Aorta (tissue), 5 donors: ENCODE measurements around the gene LARP4B. TPM values are rescaled to one million over a fixed set of nuclear protein-coding genes. Genes with fewer than 3 reads are reported as not detected.
A peak's percentile ranks its signal among the peaks of the same experiment; 100 is the strongest.

Experiments
- ATAC-seq: fragments of 200-7000 bp; cut with Tn5 transposase; one replicate; pipeline ENCODE4 v1.9.1; 2022; ENCODE audit warnings: moderate library complexity; ENCODE audit not compliant: low FRiP score
- DNase-seq, 2 donors: peaks; one replicate each; pipeline ENCODE4 v3.0.0-alpha.2; 2020
- H3K27ac ChIP-seq, 2 donors: one replicate each; pipeline ENCODE4 v1.5.1; 2013; ENCODE audit warnings: low read length in 2 of 2, mild to moderate bottlenecking in 2 of 2, moderate library complexity in 2 of 2, control low read depth in 1 of 2, inconsistent platforms in 1 of 2, low read depth in 1 of 2
- H3K27me3 ChIP-seq, 2 donors: one replicate each; pipeline ENCODE4 v1.6.1; 2013; ENCODE audit warnings: control low read depth in 1 of 2, low read length in 1 of 2, mild to moderate bottlenecking in 1 of 2, moderate library complexity in 1 of 2; ENCODE audit not compliant: insufficient read depth in 2 of 2, control insufficient read depth in 1 of 2
- H3K36me3 ChIP-seq, 2 donors: one replicate each; pipeline ENCODE4 v1.6.1; 2013; ENCODE audit warnings: control low read depth in 1 of 2, low read length in 1 of 2, mild to moderate bottlenecking in 1 of 2; ENCODE audit not compliant: insufficient read depth in 2 of 2, control insufficient read depth in 1 of 2
- H3K4me1 ChIP-seq, 2 donors: one replicate each; pipeline ENCODE4 v1.6.1; 2013; ENCODE audit warnings: low read length in 2 of 2, control low read depth in 1 of 2, mild to moderate bottlenecking in 1 of 2, moderate library complexity in 1 of 2; ENCODE audit not compliant: insufficient read depth in 2 of 2, control insufficient read depth in 1 of 2
- H3K4me3 ChIP-seq, 2 donors: one replicate each; pipeline ENCODE4 v1.5.1; 2013; ENCODE audit warnings: low read length in 2 of 2, control low read depth in 1 of 2, mild to moderate bottlenecking in 1 of 2
- H3K9me3 ChIP-seq: one replicate; pipeline ENCODE4 v1.6.1; 2013; ENCODE audit warnings: mild to moderate bottlenecking, low read length; ENCODE audit not compliant: control insufficient read depth
- WGBS, 2 donors: extraction: QIAGEN DNeasy Blood & Tissue Kit; methylation state at CpG; one replicate each; pipeline ENCODE4 v1.1.7; 2013; 5-methylcytosine and 5-hydroxymethylcytosine counted together
- intact Hi-C, 2 donors: fragments of 100-400 bp; cut with DNase I; formaldehyde crosslinking; loops; one replicate each; pipeline versions ENCODE4 v1.14.2 to v1.15.0; 2022
- polyA plus RNA-seq, 2 donors: library from polyadenylated mRNA; stranded (reverse); fragments of 200-250 nt; gene quantifications; one replicate each; pipeline ENCODE4 v1.2.3, GENCODE V29; 2013
- total RNA-seq, 2 donors: library from RNA; stranded (reverse); fragmentation: NEBNext Ultra II Directional; extraction: Animal tissue kit (Norgen Biotek cat#: 25700); gene quantifications; one replicate each; pipeline ENCODE4 v1.2.1, GENCODE V29; 2021
- donor health status: healthy with polysubstance abuse.
- donor health status: Bipolar disorder and iron deficiency.
- donor health status: DM: no; HTN: no; CAD: no.
- donor health status: DM: no; HTN: no; CAD: no.
- donor health status: DM: yes; HTN: yes; CAD: no.

Gene LARP4B
- total and polyA plus RNA-seq, 4 donors = 8.1 to 82.4 (median 42.8) TPM

DNA sequence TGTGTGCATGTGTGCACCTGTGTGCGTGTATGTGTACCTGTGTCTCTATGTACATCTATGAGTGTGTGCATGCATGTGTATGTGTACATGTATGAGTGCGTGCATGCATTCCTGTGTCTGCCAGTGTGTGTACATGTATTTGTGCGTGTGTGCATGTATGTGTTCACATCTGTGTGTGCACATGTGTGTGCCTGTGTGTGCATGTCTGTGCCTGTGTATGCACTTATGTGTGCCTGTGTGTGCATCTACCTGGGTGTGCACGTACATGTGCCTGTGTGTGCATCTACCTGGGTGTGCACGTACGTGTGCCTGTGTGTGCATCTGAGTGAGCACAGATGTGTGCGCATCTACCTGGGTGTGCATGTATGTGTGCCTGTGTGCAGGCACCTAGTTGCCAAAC, 139.9 kb downstream of the LARP4B start:
- no peak overlapping the region for H3K27ac ChIP-seq
- no peak for DNase-seq
- H3K4me3 ChIP-seq = no peak overlapping the region
- H3K36me3 ChIP-seq = no peaks in the 10 kb centered on the region
- H3K27me3 ChIP-seq = no peaks in the 10 kb centered on the region
- intact Hi-C loops = no loop called here
- H3K4me1 ChIP-seq = no peaks in the 10 kb centered on the region
- 95 to 96% methylated on average over 7 of the region's 7 CpGs for WGBS, 2 donors
- no peak for ATAC-seq
- H3K9me3 ChIP-seq = no peaks in the 10 kb centered on the region

GRCh38 chr10:790821-791551, 140.5 kb downstream of the LARP4B start:
- no peaks in the 10 kb centered on the region for H3K27me3 ChIP-seq
- intact Hi-C loops = no loop called here
- no peak overlapping the region for H3K4me3 ChIP-seq
- no peaks in the 10 kb centered on the region for H3K4me1 ChIP-seq
- no peak overlapping the region for H3K27ac ChIP-seq
- peak in 1 of 2 donors; percentile 70 for DNase-seq
- WGBS, 2 donors = 88 to 91% methylated on average over 25 of the region's 25 CpGs
- no peaks in the 10 kb centered on the region for H3K9me3 ChIP-seq
- no peaks in the 10 kb centered on the region for H3K36me3 ChIP-seq
- no peak for ATAC-seq

DNA sequence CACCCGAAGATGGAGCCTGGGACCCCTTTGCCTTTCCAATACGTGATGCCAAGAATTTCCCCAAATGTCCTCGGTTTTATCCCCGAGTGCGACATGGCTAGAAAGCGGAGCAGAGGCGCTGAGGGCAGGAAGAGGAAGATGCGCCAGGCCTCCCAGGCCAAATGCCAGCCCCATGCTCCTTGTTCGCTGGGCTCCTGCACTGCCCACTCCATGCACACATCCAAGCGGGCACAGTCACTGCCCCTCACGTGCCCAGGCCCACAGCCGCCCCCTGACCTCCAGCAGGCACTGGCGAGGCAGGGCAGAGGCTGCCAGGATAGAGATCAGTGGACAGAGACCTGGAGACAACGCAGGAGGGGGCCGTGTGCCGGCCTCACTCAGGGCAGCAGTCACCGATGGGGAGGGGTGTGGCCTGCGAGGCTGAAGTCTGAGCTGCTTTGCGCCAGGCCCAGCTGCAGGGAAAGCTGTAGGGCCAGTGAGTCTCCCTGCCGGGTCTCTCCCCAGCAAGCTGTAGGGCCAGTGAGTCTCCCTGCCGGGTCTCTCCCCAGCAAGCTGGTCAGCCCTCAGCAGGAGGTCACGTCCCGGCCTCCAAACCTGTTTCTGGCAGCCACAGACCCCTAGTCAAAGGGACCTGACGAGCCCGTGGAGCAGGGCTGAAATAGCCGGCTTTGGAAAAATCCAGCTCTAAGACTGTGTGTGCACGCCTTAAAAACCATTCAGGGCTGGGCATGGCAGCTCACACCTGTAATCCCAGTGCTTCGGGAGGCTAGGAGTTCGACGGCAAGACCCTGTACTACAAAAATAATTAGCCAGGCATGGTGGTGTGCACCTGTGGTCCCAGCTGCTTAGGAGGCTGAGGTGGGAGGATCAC, 141.4 kb downstream of the LARP4B start:
- ATAC-seq = no peak
- Histone ChIP-seq H3K4me3 (no peak overlapping the region), H3K4me1 (no peaks in the 10 kb centered on the region), H3K27me3 (no peaks in the 10 kb centered on the region), H3K9me3 (no peaks in the 10 kb centered on the region), H3K36me3 (no peaks in the 10 kb centered on the region), H3K27ac (no peak overlapping the region)
- intact Hi-C loops = loop anchor here (5.0 to 10.0 kb wide), 5 partner anchors 98 to 278 kb away; no protein-coding TSS in a partner anchor
- WGBS, 2 donors = 68 to 71% methylated on average over 30 of the region's 30 CpGs
- peak; percentile 46 to 59 for DNase-seq

- 21 to 30% methylated on average over 49 to 50 of the region's 50 CpGs for WGBS, 2 donors
- Histone ChIP-seq H3K27me3 (no peaks in the 10 kb centered on the region), H3K36me3 (no peaks in the 10 kb centered on the region), H3K4me3 (peak overlapping the region in 1 of 2 donors; percentile 22), H3K4me1 (no peaks in the 10 kb centered on the region), H3K9me3 (no peaks in the 10 kb centered on the region), H3K27ac (no peak overlapping the region)
- peak; percentile 68 for ATAC-seq
- intact Hi-C loops = loop anchor here (5.0 to 10.0 kb wide), 5 partner anchors 97 to 277 kb away; no protein-coding TSS in a partner anchor
- DNase-seq = peak; percentile 73 to 75
Observed at GRCh38 chr10:788796-789748, 142.4 kb downstream of the LARP4B start.

- ATAC-seq (no peak), DNase-seq (peak in 1 of 2 donors; percentile 73)
- intact Hi-C loops = loop anchor here (5.0 to 10.0 kb wide), 5 partner anchors 96 to 276 kb away; no protein-coding TSS in a partner anchor
- no peaks in the 10 kb centered on the region for H3K36me3 ChIP-seq
- no peak overlapping the region for H3K4me3 ChIP-seq
- WGBS, 2 donors = 91 to 92% methylated on average over 32 of the region's 32 CpGs
- no peaks in the 10 kb centered on the region for H3K4me1 ChIP-seq
- no peak overlapping the region for H3K27ac ChIP-seq
- no peaks in the 10 kb centered on the region for H3K9me3 ChIP-seq
- no peaks in the 10 kb centered on the region for H3K27me3 ChIP-seq
Observed at GRCh38 chr10:787933-788651, 143.4 kb downstream of the LARP4B start.

DNA sequence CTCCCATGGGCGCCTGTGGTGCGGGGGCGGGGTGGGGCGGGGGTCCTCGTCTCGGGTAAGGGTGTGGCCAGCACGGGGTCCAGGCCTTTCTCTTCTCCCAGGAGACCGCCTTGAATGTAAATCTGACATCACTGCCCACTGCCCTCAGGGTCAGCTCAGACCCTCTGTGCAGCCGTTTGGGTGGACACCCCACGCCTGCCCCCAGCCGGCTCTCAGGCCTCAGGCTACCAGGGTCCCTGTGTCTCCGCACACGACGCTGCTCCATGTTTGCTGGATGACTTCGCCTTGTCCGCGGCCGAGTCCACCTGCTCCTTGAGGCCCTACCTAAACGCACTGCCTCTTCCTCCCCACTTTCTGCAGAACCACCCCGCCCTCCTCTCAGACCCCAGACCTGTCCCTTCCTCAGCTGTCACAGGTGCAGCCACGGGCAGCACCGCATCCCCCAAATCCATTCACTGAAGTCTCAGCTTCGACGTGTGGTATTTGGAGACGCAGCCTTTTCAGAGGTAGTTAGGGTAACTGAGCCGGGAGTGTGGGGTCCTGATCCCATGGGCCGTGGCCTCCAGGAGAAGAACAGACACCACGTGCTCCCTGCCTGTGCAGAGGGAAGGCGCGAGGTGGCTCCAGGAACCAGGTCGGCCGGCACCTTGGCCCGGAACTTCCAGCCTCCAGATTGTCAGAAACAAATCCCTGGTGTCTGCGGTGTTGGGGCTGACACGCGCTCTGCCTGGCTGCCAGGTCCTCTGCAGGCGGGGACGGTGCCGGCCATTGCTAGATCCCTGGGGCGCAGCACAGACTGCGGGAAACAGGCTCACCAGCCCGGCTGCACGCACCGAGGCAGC, 144.7 kb downstream of the LARP4B start:
- intact Hi-C loops = loop anchor here (5.0 to 10.0 kb wide), 5 partner anchors 95 to 275 kb away; no protein-coding TSS in a partner anchor
- ATAC-seq (no peak), DNase-seq (peak in 1 of 2 donors; percentile 75)
- Histone ChIP-seq H3K27ac (no peak overlapping the region), H3K27me3 (no peaks in the 10 kb centered on the region), H3K9me3 (no peaks in the 10 kb centered on the region), H3K4me1 (no peaks in the 10 kb centered on the region), H3K36me3 (no peaks in the 10 kb centered on the region), H3K4me3 (no peak overlapping the region)
- 94 to 95% methylated on average over 44 of the region's 44 CpGs for WGBS, 2 donors

DNA sequence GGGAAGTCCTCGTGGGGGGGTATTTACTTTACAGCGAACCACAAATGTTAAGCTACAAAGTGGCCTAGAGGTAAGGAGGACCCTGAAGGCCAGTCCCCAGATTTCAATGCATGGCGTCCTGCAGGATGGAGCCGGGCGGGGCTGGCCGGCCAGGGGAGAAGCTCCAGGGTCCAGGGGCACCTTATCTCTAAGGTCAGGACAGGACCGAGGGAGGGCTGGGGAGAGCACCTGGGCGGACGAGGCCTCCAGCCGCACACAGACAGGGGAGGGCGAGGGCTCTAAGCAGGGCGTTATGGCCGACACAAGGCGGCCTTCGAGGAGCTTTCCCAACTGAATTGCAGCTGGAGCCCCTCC, 145.7 kb downstream of the LARP4B start:
- H3K4me3 ChIP-seq = no peak overlapping the region
- intact Hi-C loops = loop anchor here (5.0 to 10.0 kb wide), 5 partner anchors 94 to 274 kb away; no protein-coding TSS in a partner anchor
- H3K27ac ChIP-seq = no peak overlapping the region
- 93 to 97% methylated on average over 15 of the region's 15 CpGs for WGBS, 2 donors
- DNase-seq (peak in 1 of 2 donors; percentile 59), ATAC-seq (no peak)
- no peaks in the 10 kb centered on the region for H3K36me3 ChIP-seq
- no peaks in the 10 kb centered on the region for H3K4me1 ChIP-seq
- H3K9me3 ChIP-seq = no peaks in the 10 kb centered on the region
- no peaks in the 10 kb centered on the region for H3K27me3 ChIP-seq
